Liver (tissue), 9 donors: ENCODE measurements around the gene SWSAP1. TPM values are rescaled to one million over a fixed set of nuclear protein-coding genes. Genes with fewer than 3 reads are reported as not detected.

Source experiments
- DNase-seq: peaks from one replicate; pipeline ENCODE4 v3.0.0-alpha.2; 2017; ENCODE audit warnings: low spot score
- H3K27ac ChIP-seq, 2 donors: one replicate each; pipeline ENCODE4 v1.7.0; 2013; ENCODE audit warnings: inconsistent platforms in 2 of 2, low read length in 2 of 2, control low read depth in 1 of 2, low read depth in 1 of 2, mild to moderate bottlenecking in 1 of 2
- H3K27me3 ChIP-seq, 4 donors: one replicate each; pipeline versions ENCODE4 v1.6.1 to v1.7.0; 2013; ENCODE audit warnings: low read length in 3 of 4, inconsistent platforms in 1 of 4, mild to moderate bottlenecking in 1 of 4, moderate library complexity in 1 of 4; ENCODE audit not compliant: control insufficient read depth in 4 of 4, insufficient read depth in 4 of 4
- H3K36me3 ChIP-seq, 4 donors: one replicate each; pipeline versions ENCODE4 v1.6.1 to v1.7.0; 2013; ENCODE audit warnings: low read length in 3 of 4, mild to moderate bottlenecking in 3 of 4, low read depth in 1 of 4, moderate library complexity in 1 of 4; ENCODE audit not compliant: control insufficient read depth in 4 of 4, insufficient read depth in 3 of 4
- H3K4me1 ChIP-seq, 4 donors: one replicate each; pipeline versions ENCODE4 v1.6.1 to v1.7.0; 2013; ENCODE audit warnings: low read length in 3 of 4, mild to moderate bottlenecking in 3 of 4, moderate library complexity in 1 of 4; ENCODE audit not compliant: control insufficient read depth in 4 of 4, insufficient read depth in 4 of 4
- H3K4me3 ChIP-seq, 3 donors: one replicate each; pipeline versions ENCODE4 v1.6.1 to v1.7.0; 2013; ENCODE audit warnings: low read length in 3 of 3, control low read depth in 1 of 3, low read depth in 1 of 3, mild to moderate bottlenecking in 1 of 3
- H3K9ac ChIP-seq, 2 donors: one replicate each; pipeline ENCODE4 v1.7.0; 2013; ENCODE audit warnings: low read length in 2 of 2, mild to moderate bottlenecking in 2 of 2, moderate library complexity in 2 of 2, control low read depth in 1 of 2, low read depth in 1 of 2
- H3K9me3 ChIP-seq, 4 donors: one replicate each; pipeline versions ENCODE4 v1.6.1 to v1.7.0; 2013; ENCODE audit warnings: low read length in 3 of 4; ENCODE audit not compliant: control insufficient read depth in 4 of 4
- ATF3 ChIP-seq: IDR thresholded peaks from 2 replicates; pipeline ENCODE4 v1.6.1; 2016; ENCODE audit warnings: antibody characterized with exemption
- EGR1 ChIP-seq, 2 donors: IDR thresholded peaks; 2 replicates each; pipeline ENCODE4 v1.6.1; 2016 to 2018; ENCODE audit warnings: antibody characterized with exemption in 2 of 2, low read depth in 2 of 2
- FOXA1 ChIP-seq: IDR thresholded peaks from 2 replicates; pipeline ENCODE4 v1.6.1; 2016; ENCODE audit warnings: antibody characterized with exemption
- FOXA2 ChIP-seq: IDR thresholded peaks from 2 replicates; pipeline ENCODE4 v1.6.1; 2016; ENCODE audit warnings: antibody characterized with exemption
- GABPA ChIP-seq, 2 donors: IDR thresholded peaks in 1 of 2; conservative IDR thresholded peaks in 1 of 2; 2 replicates each; pipeline ENCODE4 v1.6.1; 2016; ENCODE audit warnings: antibody characterized with exemption in 2 of 2, mild to moderate bottlenecking in 1 of 2, moderate library complexity in 1 of 2
- HNF4G ChIP-seq: IDR thresholded peaks from 2 replicates; pipeline ENCODE4 v1.6.1; 2016; ENCODE audit warnings: antibody characterized with exemption
- NR2F2 ChIP-seq: IDR thresholded peaks from 2 replicates; pipeline ENCODE4 v1.6.1; 2016; ENCODE audit warnings: antibody characterized with exemption
- REST ChIP-seq: IDR thresholded peaks from 2 replicates; pipeline ENCODE4 v1.6.1; 2016; ENCODE audit warnings: antibody characterized with exemption, mild to moderate bottlenecking
- SP1 ChIP-seq: IDR thresholded peaks from 2 replicates; pipeline ENCODE4 v1.6.1; 2018; ENCODE audit warnings: antibody characterized with exemption, mild to moderate bottlenecking
- TAF1 ChIP-seq: conservative IDR thresholded peaks from 2 replicates; pipeline ENCODE4 v1.6.1; 2016; ENCODE audit warnings: antibody characterized with exemption, mild to moderate bottlenecking
- YY1 ChIP-seq: IDR thresholded peaks from 2 replicates; pipeline ENCODE4 v1.6.1; 2016; ENCODE audit warnings: antibody characterized with exemption, mild to moderate bottlenecking
- WGBS: extraction: QIAGEN DNeasy Blood & Tissue Kit; methylation state at CpG from one replicate; pipeline ENCODE4 v1.1.7; 2013; 5-methylcytosine and 5-hydroxymethylcytosine counted together
- polyA plus RNA-seq, 2 donors: library from polyadenylated mRNA; stranded (reverse) in 1 of 2; unstranded in 1 of 2; fragments of 200-250 nt in 1 of 2; fragments of >200 nt in 1 of 2; fragmentation: Nextera tagmentation in 1 of 2; extraction: Ambion mirVana in 1 of 2; gene quantifications; one replicate each; pipeline versions ENCODE4 v1.2.1 to v1.2.3, GENCODE V29; 2013 to 2015
- total RNA-seq, 2 donors: library from RNA; depleted of rRNA; stranded (reverse); fragments of >200 nt; gene quantifications; one replicate each; pipeline ENCODE4 v1.2.3, GENCODE V29; 2014
- donor health status: healthy.
- donor health status: healthy.
- donor health status: healthy.
- donor health status: healthy.
- donor health status: healthy.

Gene SWSAP1
- total and polyA plus RNA-seq, 4 donors: 0.98 to 6.4 (median 1.7) TPM

GRCh38 chr19:11410682-11411081 lies 36.2 kb downstream of the SWSAP1 start:
- Histone ChIP-seq H3K27ac (no peak overlapping the region), H3K36me3 (no peaks in the 10 kb centered on the region), H3K4me1 (no peaks in the 10 kb centered on the region), H3K27me3 (no peaks in the 10 kb centered on the region), H3K9ac (no peak overlapping the region), H3K4me3 (no peak overlapping the region), H3K9me3 (no peaks in the 10 kb centered on the region)
- 91% methylated on average over 8 of the region's 8 CpGs for WGBS
- TF ChIP-seq TAF1 (no peak), HNF4G (no peak), REST (no peak), ATF3 (no peak)
- no peak for DNase-seq

GRCh38 chr19:11414544-11414943 lies 40.1 kb downstream of the SWSAP1 start:
- H3K27me3 ChIP-seq: no peaks in the 10 kb centered on the region
- no peak for TF ChIP-seq FOXA1
- H3K4me3 ChIP-seq: no peak overlapping the region
- DNase-seq: no peak
- no peak overlapping the region for H3K27ac ChIP-seq
- H3K9ac ChIP-seq: no peak overlapping the region
- H3K9me3 ChIP-seq: no peaks in the 10 kb centered on the region
- H3K36me3 ChIP-seq: no peaks in the 10 kb centered on the region
- WGBS: 97% methylated on average over 2 of the region's 2 CpGs
- peaks cover 0 to 12% (median 5%) of the 10 kb centered on the region in 4 donors for H3K4me1 ChIP-seq

- H3K27ac ChIP-seq: no peak overlapping the region
- no peak for DNase-seq
- no peak for TF ChIP-seq NR2F2
- no peak for TF ChIP-seq REST
- TF ChIP-seq GABPA (IDR thresholded peaks at IDR 0.05 in 1 of 2, conservative IDR thresholded peaks at IDR 0.05 in 1 of 2): no peak
- TF ChIP-seq EGR1 (IDR thresholded peaks at IDR 0.05; ENCODE audit: low read depth in 2 of 2): no peak
- no peak for TF ChIP-seq YY1
- TF ChIP-seq SP1: no peak
- TF ChIP-seq FOXA2: no peak
- 96% methylated on average over 17 of the region's 17 CpGs for WGBS
- no peaks in the 10 kb centered on the region for H3K9me3 ChIP-seq
- H3K4me1 ChIP-seq: peaks cover 3 to 18% (median 11%) of the 10 kb centered on the region in 4 donors
- H3K4me3 ChIP-seq: no peak overlapping the region
- H3K36me3 ChIP-seq: no peaks in the 10 kb centered on the region
- H3K27me3 ChIP-seq: no peaks in the 10 kb centered on the region
- H3K9ac ChIP-seq: no peak overlapping the region
Observed at GRCh38 chr19:11416346-11417052, 42.0 kb downstream of the SWSAP1 start.
